HepG2 (cell line): Measurements from ENCODE around the gene SLC5A5. TPM values are rescaled to one million over a fixed set of nuclear protein-coding genes. Genes with fewer than 3 reads are reported as not detected.
A peak's percentile ranks its signal among the peaks of the same experiment; 100 is the strongest.

Experiments used
- ATRX ChIP-seq: sonication (generic); formaldehyde crosslinking; IDR thresholded peaks from 2 replicates; pipeline ENCODE4 v1.4.0; 2020; ENCODE audit warnings: missing genetic modification reagents, borderline replicate concordance
- FOXP1 ChIP-seq, 2 experiments: fragments of 450-650 bp in 1 of 2; IDR thresholded peaks; 2 replicates each; pipeline ENCODE4 v1.6.1; 2017 to 2018; ENCODE audit warnings: antibody characterized with exemption in 1 of 2
- HES4 ChIP-seq: sonication (generic); formaldehyde crosslinking; IDR thresholded peaks from 2 replicates; pipeline ENCODE4 v1.9.0; 2021; ENCODE audit warnings: mild to moderate bottlenecking, missing genetic modification reagents, borderline replicate concordance
- JDP2 ChIP-seq: sonication (generic); formaldehyde crosslinking; IDR thresholded peaks from 2 replicates; pipeline ENCODE4 v1.8.1; 2022; ENCODE audit warnings: missing genetic modification reagents, borderline replicate concordance
- KLF11 ChIP-seq: IDR thresholded peaks from 2 replicates; pipeline ENCODE4 v1.6.1; 2016; ENCODE audit warnings: missing compliant biosample characterization
- KLF12 ChIP-seq: sonication (generic); formaldehyde crosslinking; IDR thresholded peaks from 2 replicates; pipeline ENCODE4 v1.4.0; 2020; ENCODE audit warnings: missing genetic modification reagents, borderline replicate concordance
- MBD4 ChIP-seq: IDR thresholded peaks from 2 replicates; pipeline ENCODE4 v1.6.1; 2012; ENCODE audit warnings: low read length, inconsistent platforms, borderline replicate concordance
- POLR2AphosphoS5 ChIP-seq: IDR thresholded peaks from 2 replicates; pipeline ENCODE4 v1.6.1; 2012; ENCODE audit warnings: low read depth, low read length
- POLR2G ChIP-seq: fragments of 200-400 bp; formaldehyde crosslinking; IDR thresholded peaks from 2 replicates; pipeline ENCODE4 v1.6.1; 2018; ENCODE audit warnings: mild to moderate bottlenecking, low read depth, low read length, moderate library complexity
- RELA ChIP-seq: sonication (generic); formaldehyde crosslinking; IDR thresholded peaks from 2 replicates; pipeline ENCODE4 v1.4.0; 2020; ENCODE audit warnings: missing genetic modification reagents
- SKI ChIP-seq: fragments of 450-650 bp; IDR thresholded peaks from one replicate; pipeline ENCODE4 v1.6.1; 2018; ENCODE audit warnings: mild to moderate bottlenecking; ENCODE audit not compliant: partially characterized antibody
- SPEN ChIP-seq: sonication (generic); formaldehyde crosslinking; IDR thresholded peaks from 2 replicates; pipeline ENCODE4 v1.5.1; 2020; ENCODE audit warnings: low read depth, mild to moderate bottlenecking, missing genetic modification reagents
- TEAD2 ChIP-seq: sonication (generic); formaldehyde crosslinking; IDR thresholded peaks from 2 replicates; pipeline ENCODE4 v1.9.0; 2021; ENCODE audit warnings: missing genetic modification reagents
- THAP11 ChIP-seq: IDR thresholded peaks from 2 replicates; pipeline ENCODE4 v1.6.1; 2016; ENCODE audit warnings: missing biosample characterization, missing genetic modification reagents
- ZC3H4 ChIP-seq: sonication (generic); formaldehyde crosslinking; IDR thresholded peaks from 2 replicates; pipeline ENCODE4 v1.4.0; 2020; ENCODE audit warnings: missing genetic modification reagents, borderline replicate concordance
- ZFP37 ChIP-seq: sonication (generic); formaldehyde crosslinking; IDR thresholded peaks from 2 replicates; pipeline ENCODE4 v1.4.0; 2020; ENCODE audit warnings: missing genetic modification reagents, borderline replicate concordance
- ZNF17 ChIP-seq: sonication (generic); formaldehyde crosslinking; IDR thresholded peaks from 2 replicates; pipeline ENCODE4 v1.5.0; 2020; ENCODE audit warnings: mild to moderate bottlenecking, missing genetic modification reagents
- ZNF326 ChIP-seq: sonication (generic); formaldehyde crosslinking; IDR thresholded peaks from 2 replicates; pipeline ENCODE4 v1.4.0; 2020; ENCODE audit warnings: missing genetic modification reagents, borderline replicate concordance
- ZNF343 ChIP-seq: sonication (generic); formaldehyde crosslinking; IDR thresholded peaks from 2 replicates; pipeline ENCODE4 v1.4.0; 2020; ENCODE audit warnings: mild to moderate bottlenecking, missing genetic modification reagents
- ZNF703 ChIP-seq: sonication (generic); formaldehyde crosslinking; IDR thresholded peaks from 2 replicates; pipeline ENCODE4 v1.5.1; 2020; ENCODE audit warnings: missing genetic modification reagents, mild to moderate bottlenecking, moderate library complexity, borderline replicate concordance
- ZNF891 ChIP-seq: sonication (generic); formaldehyde crosslinking; IDR thresholded peaks from 2 replicates; pipeline ENCODE4 v1.5.0; 2020; ENCODE audit warnings: mild to moderate bottlenecking, missing genetic modification reagents
- polyA plus RNA-seq, 8 experiments: library from polyadenylated mRNA; depleted of rRNA in 3 of 8; stranded (reverse) in 7 of 8; unstranded in 1 of 8; fragments of >200 nt; fragmentation: Illumina TruSeq in 4 of 8; extraction: Trizol in 4 of 8; gene quantifications; 2 replicates each; pipeline versions ENCODE4 v1.2.1 to v1.2.3, GENCODE V29; 2011 to 2016; ENCODE audit warnings: low read depth in 4 of 8, missing spikeins in 1 of 8, mixed read lengths in 1 of 8; ENCODE audit not compliant: insufficient read depth in 1 of 8
- total RNA-seq, 5 experiments: library from RNA; depleted of rRNA; stranded (reverse); fragments of >200 nt; fragmentation: Illumina TruSeq; extraction: Trizol; gene quantifications; 2 replicates each; pipeline ENCODE4 v1.2.3, GENCODE V29; 2016; ENCODE audit warnings: low read depth in 1 of 5
- TF ChIP-seq, protein P1 (sequence below): sonication (generic); formaldehyde crosslinking; IDR thresholded peaks from 2 replicates; pipeline ENCODE4 v1.5.1; 2020; ENCODE audit warnings: mild to moderate bottlenecking, missing genetic modification reagents, moderate library complexity

The SLC5A5 gene
- total and polyA plus RNA-seq, 2 of the 13 experiments (the other 11 are each of a cell fraction or from before 2014, with no cell fraction given), result not detected

DNA sequence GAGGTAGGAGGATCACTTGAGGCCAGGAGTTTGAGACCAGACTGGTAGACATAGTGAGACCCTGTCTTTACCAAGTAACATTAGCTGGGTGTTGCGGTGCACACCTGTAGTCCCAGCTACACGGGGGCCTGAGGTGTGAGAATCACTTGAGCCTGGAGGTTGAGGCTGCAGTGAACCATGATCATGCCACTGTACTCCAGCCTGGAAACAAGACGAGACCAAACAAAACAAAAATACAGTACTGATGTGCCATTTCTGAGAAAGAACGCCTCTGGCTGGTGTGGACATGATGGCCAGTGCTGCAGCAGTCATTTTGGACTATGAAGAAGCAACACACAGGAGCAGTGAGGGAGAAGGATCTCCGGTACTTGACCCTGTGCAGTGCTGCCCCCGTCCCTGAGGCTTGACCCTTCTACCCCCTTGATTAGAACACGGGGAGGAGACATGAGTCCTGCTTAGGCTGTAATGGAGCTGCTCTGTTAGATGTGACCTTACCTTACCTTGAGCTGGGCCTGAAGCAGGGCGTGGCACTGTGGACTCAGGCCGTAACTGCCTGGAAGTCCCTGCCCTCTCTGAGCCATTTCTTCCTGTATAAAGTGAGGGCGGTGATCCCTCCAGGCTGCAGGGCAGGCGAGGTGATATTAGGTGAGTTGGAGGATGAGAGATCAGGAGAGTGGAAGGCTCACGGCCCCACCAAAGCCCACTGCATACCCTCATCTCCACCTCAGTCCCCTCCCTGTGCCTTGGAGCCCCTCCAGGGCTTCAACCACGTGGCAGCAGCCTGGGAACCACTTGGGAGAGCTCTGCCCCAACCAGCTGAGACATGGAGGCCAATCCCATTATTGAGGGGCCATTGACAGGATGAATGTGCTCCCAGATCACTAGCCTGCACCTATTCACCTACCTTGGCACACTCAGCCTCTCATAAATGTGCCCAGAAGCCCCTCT, 6.1 kb upstream of the SLC5A5 start (continued):
- TF ChIP-seq MBD4 (0 out of 2 replicates have a peak, but pooled peaks have one; percentile 41), RELA (CRISPR knock-in tag) (no peak), KLF11 (no peak), POLR2AphosphoS5 (peak; percentile 46), KLF12 (CRISPR knock-in tag) (no peak), ATRX (CRISPR knock-in tag) (no peak), SPEN (CRISPR knock-in tag) (no peak), ZNF17 (CRISPR knock-in tag) (no peak), ZNF891 (CRISPR knock-in tag) (no peak), ZNF343 (CRISPR knock-in tag) (no peak), FOXP1 (IDR thresholded peaks at IDR 0.05) (no peak), FOXP1 (CRISPR knock-in tag; IDR thresholded peaks at IDR 0.05) (no peak), JDP2 (CRISPR knock-in tag) (no peak), ZFP37 (no peak), ZNF326 (peak; percentile 84; the same call in 1 of the 2 replicates), POLR2G (peak; percentile 85), ZNF703 (CRISPR knock-in tag) (no peak), HES4 (CRISPR knock-in tag) (no peak), ZC3H4 (CRISPR knock-in tag) (peak; percentile 76), THAP11 (CRISPR knock-in tag) (peak; percentile 18; the same call in 1 of the 2 replicates), TEAD2 (no peak), SKI (no peak)
- TF ChIP-seq, protein P1, sequence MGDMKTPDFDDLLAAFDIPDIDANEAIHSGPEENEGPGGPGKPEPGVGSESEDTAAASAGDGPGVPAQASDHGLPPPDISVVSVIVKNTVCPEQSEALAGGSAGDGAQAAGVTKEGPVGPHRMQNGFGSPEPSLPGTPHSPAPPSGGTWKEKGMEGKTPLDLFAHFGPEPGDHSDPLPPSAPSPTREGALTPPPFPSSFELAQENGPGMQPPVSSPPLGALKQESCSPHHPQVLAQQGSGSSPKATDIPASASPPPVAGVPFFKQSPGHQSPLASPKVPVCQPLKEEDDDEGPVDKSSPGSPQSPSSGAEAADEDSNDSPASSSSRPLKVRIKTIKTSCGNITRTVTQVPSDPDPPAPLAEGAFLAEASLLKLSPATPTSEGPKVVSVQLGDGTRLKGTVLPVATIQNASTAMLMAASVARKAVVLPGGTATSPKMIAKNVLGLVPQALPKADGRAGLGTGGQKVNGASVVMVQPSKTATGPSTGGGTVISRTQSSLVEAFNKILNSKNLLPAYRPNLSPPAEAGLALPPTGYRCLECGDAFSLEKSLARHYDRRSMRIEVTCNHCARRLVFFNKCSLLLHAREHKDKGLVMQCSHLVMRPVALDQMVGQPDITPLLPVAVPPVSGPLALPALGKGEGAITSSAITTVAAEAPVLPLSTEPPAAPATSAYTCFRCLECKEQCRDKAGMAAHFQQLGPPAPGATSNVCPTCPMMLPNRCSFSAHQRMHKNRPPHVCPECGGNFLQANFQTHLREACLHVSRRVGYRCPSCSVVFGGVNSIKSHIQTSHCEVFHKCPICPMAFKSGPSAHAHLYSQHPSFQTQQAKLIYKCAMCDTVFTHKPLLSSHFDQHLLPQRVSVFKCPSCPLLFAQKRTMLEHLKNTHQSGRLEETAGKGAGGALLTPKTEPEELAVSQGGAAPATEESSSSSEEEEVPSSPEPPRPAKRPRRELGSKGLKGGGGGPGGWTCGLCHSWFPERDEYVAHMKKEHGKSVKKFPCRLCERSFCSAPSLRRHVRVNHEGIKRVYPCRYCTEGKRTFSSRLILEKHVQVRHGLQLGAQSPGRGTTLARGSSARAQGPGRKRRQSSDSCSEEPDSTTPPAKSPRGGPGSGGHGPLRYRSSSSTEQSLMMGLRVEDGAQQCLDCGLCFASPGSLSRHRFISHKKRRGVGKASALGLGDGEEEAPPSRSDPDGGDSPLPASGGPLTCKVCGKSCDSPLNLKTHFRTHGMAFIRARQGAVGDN, result peak; percentile 35
